Measurements from ENCODE around the gene SLC34A1.

DNA sequence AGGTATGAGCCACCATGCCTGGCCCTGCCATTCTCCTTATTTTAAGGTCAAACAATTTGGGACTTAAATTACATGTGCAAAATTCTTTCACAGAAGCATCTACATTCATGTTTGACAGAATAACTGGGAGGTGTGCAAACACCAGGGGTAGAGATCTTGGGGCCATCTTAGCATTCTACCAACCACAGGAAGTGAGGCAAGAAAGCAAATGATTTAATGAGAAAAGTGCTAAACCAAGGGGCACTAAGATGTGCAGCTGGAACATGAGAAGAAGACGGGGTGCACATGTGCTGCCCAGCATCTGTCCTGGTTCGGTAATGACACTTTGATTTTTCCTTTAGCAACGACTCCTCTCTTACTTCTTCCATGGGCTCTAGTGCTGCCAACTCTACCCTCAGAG is 26.3 kb downstream of the SLC34A1 start:
- TF ChIP-seq, protein P1, sequence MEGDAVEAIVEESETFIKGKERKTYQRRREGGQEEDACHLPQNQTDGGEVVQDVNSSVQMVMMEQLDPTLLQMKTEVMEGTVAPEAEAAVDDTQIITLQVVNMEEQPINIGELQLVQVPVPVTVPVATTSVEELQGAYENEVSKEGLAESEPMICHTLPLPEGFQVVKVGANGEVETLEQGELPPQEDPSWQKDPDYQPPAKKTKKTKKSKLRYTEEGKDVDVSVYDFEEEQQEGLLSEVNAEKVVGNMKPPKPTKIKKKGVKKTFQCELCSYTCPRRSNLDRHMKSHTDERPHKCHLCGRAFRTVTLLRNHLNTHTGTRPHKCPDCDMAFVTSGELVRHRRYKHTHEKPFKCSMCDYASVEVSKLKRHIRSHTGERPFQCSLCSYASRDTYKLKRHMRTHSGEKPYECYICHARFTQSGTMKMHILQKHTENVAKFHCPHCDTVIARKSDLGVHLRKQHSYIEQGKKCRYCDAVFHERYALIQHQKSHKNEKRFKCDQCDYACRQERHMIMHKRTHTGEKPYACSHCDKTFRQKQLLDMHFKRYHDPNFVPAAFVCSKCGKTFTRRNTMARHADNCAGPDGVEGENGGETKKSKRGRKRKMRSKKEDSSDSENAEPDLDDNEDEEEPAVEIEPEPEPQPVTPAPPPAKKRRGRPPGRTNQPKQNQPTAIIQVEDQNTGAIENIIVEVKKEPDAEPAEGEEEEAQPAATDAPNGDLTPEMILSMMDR (IDR thresholded peaks at IDR 0.05), result no peak
- TF ChIP-seq ZFX (IDR thresholded peaks at IDR 0.05; ENCODE audit: borderline replicate concordance), result no peak

Measured in 22Rv1 (cell line).